Measurements from ENCODE around the gene TMEM215. TPM values are rescaled to one million over a fixed set of nuclear protein-coding genes. Genes with fewer than 3 reads are reported as not detected.
"Not testable (repeated sequence)": the region's sequence is repeated elsewhere in the genome, so short reads cannot be mapped to it uniquely, and the experiment has no call there.

The TMEM215 gene
- total RNA-seq: not detected in 2 replicates

- intact Hi-C loops (cut with micrococcal nuclease): no loop called here
Observed at GRCh38 chr9:32783168-32783891, at the start of gene TMEM215. Gene TMEM215, plus strand, starts transcription at chr9:32783540. Its CDS starts 644 bp downstream, at chr9:32784184.

- intact Hi-C loops (cut with micrococcal nuclease): no loop called here
Observed at GRCh38 chr9:32735476-32735875, 47.9 kb upstream of the TMEM215 start.

DNA sequence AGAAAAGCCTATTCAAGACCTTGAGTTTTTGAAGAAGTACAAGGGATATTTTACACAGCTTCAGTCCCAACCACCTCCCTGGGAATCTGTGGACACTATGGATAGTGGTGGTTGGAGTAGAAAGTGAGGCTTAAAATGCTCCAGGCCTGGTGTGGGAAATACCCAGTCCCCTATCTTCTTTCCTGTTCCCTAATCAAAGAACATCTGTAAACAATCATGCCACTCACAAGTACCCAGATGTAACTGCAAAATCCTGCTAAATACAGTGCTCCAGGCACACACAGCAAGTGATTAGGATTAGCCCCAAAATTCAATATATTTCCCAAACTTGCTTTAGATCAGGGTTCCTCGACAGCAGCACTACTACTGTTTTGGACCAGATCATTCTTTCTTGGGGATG lies 46.0 kb upstream of the TMEM215 start:
- intact Hi-C loops (cut with micrococcal nuclease): no loop called here

- intact Hi-C loops (cut with micrococcal nuclease): no loop called here
Observed at GRCh38 chr9:32738501-32739172, 44.7 kb upstream of the TMEM215 start.

DNA sequence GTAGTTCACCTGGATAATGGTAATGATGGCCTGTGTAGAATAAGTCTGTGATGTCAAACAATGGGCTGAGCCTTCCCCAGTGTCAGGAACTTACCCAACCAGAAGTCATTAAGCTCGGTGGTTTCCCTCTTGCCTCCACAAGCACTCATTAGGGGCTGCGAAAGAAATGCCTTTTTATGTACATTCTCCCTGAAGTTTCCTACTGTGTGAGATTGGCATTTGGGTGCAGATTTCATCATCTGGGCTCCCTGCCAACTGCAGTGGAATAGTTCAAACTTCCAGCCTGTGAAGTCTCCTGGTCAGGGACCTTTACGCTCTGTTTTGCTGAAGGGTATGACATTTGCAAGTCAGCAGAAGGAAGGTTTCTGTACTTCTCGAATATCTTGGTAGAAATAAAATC lies 41.6 kb upstream of the TMEM215 start:
- intact Hi-C loops (cut with micrococcal nuclease): no loop called here

DNA sequence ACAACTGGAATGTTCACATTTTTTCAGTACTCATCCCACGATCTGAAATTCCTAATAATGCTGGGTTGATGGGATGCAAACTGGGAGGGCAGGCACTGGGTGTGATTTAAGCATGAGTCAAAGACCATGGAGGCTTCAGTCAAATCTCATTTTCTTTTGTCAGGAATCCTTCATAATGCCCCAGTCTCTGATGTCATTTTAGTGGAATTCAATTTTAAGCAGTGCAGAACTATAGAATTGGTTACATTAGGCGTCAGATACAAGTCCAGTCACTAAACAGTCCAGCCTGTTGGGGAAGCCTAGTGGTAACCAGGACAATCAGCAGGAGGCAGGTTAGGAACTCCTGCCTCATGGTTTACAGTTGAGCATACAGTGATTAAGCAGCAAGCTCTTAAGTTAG lies 41.0 kb upstream of the TMEM215 start:
- intact Hi-C loops (cut with micrococcal nuclease): no loop called here

GRCh38 chr9:32748013-32748412 lies 35.3 kb upstream of the TMEM215 start:
- intact Hi-C loops (cut with micrococcal nuclease): no loop called here

DNA sequence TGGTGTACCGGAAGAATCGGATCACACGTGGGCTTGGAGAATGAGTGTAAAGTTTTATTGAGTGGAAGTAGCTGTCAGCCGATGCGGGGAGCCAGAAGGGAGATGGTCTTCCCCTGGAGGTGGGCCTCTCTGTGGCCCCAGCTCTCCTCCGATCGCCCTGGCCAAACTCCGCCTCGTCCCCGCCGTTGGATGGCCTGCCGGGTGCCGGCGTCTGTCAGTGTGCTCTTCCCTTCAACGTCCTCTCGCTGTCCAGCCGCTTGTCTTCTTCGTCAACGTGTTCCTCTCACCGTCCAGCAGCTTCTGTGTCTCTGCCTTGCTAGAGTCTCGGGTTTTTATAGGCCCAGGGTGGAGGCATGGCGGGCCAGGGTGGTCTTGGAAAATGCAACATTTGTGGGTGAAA lies 27.6 kb upstream of the TMEM215 start:
- intact Hi-C loops (cut with micrococcal nuclease): no loop called here

GRCh38 chr9:32764139-32764538 lies 19.2 kb upstream of the TMEM215 start:
- intact Hi-C loops (cut with micrococcal nuclease): no loop called here

DNA sequence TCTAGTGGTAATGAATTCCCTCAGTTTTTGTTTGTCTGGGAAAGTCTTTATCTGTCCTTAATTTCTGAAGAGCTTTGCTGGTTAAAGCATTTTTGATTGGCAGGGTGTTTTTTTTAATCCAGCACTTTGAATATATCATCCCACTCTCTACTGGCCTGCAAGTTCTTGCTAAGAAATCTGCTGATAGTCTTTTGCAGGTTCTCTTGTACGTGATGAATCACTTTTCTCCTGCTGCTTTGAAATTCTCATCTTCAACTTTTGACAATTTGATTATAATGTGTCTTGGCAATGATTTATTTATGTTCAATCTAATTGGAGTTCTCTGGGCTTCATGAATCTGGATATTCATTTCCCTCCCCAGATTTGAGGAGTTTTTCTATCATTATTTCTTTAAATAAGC lies 8.1 kb upstream of the TMEM215 start:
- intact Hi-C loops (cut with micrococcal nuclease): no loop called here

DNA sequence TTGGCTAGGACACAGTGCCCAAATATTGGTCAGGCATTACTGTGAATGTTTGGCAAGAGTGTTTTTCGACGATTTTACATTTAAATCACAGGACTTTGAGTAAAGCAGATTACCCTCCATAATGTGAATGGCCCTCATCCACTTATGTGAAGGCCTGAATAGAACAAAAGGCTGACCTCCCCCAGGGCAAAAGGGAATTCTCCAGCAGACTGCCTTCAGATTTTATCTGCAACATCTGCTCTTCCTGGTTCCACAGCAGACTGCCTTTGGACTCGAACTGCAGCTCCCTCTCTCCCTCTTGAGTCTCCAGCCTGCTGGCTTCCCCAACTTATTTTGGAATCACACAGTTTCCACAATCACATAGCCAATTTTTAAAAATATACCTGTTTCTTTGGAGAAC lies 7.1 kb upstream of the TMEM215 start:
- intact Hi-C loops (cut with micrococcal nuclease): no loop called here

- intact Hi-C loops (cut with micrococcal nuclease): no loop called here
Observed at GRCh38 chr9:32782476-32783167, 718 bp upstream of the TMEM215 start.

DNA sequence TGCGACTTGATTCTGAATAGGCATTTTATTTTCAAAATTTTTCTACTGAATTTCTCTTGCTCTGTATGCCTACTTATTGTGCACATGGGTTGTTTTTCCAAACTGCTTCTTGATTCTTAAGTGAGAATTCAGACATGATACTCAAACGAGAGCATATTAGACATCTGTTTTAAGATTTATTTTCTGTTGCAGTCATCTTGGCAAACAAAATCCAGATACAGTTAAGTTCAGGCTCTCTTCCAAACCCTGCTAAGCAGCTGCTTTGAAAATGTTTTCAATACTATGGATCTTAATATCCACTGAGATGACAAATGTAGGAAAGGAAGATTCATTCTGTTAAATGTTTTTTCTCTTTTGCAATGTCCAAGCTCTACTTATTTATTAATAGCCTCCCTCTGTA lies 4.5 kb downstream of the TMEM215 start:
- intact Hi-C loops (cut with micrococcal nuclease): no loop called here

- intact Hi-C loops (cut with micrococcal nuclease): not testable (repeated sequence)
Observed at GRCh38 chr9:32796015-32796414, 12.7 kb downstream of the TMEM215 start.

DNA sequence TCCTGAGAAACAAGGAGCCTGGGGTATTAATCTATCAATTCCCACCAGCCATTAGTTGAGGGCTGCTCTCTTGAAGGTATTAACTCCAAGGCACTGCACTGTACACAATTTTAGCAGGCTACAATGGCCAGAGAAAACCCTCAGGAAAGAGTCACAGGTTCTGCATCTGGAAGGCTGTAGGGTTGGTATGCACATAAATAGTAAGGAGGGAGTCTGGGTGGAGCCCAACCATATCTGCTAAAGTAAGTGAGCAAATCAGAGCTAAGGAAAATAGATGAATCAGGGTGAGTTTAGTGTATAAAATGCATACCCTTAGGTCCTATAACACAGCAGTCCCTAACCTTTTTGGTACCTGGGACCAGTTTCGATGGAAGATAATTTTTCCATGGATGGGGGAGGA lies 18.2 kb downstream of the TMEM215 start:
- intact Hi-C loops (cut with micrococcal nuclease): no loop called here

DNA sequence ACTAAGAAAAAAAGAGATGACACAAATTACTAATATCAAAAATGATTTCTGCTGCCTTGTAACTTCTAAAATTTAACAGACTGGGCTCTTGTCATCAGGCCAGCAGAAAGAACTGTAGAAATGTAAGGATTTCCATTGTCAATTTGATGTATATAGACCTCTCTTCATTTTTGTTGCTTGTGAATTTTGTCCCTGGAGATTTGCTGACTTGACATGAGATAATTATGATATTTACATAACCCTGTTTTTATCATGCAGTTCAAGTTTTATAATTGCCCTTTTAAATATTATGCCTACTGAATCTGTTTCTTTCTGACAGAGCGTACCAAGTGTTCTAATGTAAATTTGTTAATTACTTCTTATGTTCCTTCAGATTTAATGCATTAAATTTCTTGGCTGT lies 23.9 kb downstream of the TMEM215 start:
- intact Hi-C loops (cut with micrococcal nuclease): no loop called here

DNA sequence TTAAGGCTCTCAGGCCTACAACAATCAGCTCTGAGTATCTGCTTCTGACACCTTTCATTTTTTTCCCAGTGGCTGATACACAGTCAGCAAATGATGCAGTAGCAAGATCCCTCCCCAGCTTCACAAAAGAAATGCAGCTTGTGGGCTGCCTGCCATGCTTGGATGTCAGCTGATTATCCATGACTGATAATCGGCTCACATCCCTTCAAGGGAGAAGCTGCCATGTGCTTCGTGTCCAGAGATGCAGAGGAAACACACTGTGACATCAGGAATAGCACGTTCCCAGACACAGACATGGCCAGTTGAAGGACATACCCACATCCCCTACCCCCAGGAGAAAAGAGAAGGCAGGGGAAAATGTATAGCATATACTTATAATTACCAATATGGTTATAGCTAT lies 27.9 kb downstream of the TMEM215 start:
- intact Hi-C loops (cut with micrococcal nuclease): no loop called here

DNA sequence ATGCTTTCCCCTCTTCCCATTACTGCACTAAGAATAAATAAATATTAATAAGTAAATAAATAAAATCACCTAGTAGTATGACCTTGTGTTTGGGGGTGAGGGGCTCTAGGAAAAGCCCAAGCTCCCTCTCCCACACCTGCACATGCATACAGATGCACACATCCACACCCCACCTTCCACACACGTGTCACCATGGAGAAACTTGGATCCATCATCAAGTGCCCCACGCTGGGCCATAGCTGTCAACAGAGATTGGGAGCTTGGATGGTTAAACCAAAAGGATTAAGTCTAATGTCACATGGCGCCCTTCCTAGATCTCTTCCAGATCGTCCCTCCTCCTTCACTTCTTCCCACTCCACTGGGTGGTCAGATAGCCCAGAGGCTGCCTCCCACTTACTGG lies 37.0 kb downstream of the TMEM215 start:
- intact Hi-C loops (cut with micrococcal nuclease): no loop called here

DNA sequence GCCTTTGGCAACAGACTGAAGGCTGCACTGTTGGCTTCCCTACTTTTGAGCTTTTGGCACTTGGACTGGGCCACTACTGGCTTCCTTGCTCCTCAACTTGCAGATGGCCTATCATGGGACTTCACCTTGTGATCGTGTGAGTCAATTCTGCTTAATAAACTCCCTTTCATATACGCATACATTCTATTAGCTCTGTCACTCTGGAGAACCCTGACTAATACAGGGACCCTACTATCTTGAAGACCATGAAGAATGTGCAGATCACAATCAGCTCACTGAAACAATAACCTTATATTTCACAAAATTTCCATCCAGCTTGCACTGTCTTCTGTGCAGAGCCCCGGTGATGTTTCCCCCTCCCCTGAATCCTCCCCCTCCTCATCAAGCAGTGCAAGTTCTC lies 39.8 kb downstream of the TMEM215 start:
- intact Hi-C loops (cut with micrococcal nuclease): no loop called here

GRCh38 chr9:32823551-32823950 lies 40.2 kb downstream of the TMEM215 start:
- intact Hi-C loops (cut with micrococcal nuclease): no loop called here

DNA sequence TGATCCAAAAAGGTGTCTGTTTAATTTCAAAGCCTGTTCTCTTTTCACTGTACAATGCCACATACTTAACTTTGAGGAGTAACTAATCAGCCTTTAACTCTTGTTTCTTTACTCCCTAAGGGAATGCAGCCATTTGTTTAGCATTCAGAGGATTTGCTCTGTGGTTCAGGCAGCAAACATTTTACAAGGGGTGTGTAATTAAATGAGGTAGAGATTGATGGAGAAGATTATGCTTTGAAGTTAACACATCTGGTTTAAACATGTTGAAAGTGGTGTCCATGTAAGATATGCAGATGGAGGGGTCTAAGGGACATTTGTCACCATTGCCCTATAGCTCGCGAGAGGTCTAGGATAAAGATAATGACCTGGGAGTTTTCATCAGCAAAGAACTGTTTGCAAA lies 41.9 kb downstream of the TMEM215 start:
- intact Hi-C loops (cut with micrococcal nuclease): no loop called here

- intact Hi-C loops (cut with micrococcal nuclease): no loop called here
Observed at GRCh38 chr9:32828861-32829260, 45.5 kb downstream of the TMEM215 start.

DNA sequence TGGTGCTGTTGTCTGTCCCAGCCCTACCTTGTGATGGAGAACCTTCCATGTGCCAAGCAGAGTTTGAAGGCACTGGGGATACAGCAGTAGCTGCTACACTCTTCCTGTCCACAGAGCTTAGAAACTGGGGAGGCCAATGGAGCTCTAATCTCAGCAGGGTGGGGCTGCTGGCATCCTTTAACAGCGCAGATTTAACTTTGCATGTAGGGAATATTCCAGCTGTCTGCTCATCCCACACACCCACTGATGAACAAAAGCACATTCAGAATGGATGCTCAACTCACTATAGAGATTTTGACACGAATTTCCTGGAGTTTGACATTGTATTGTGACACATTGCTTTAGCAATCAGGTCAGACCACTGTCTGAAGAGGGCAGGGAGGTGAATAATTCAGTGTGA lies 49.0 kb downstream of the TMEM215 start:
- intact Hi-C loops (cut with micrococcal nuclease): no loop called here

All from T-helper 1 cell treated with Interleukin-12 subunit alpha and Interleukin-12 subunit beta and Interleukin-4 antibody, amounts not matched to agents 30 ng/mL and 1 ng/mL, for 36 hours (primary cell).